GM21786 (cell line): ENCODE data around the gene SAMD8.
"Not testable (repeated sequence)": the region's sequence is repeated elsewhere in the genome, so short reads cannot be mapped to it uniquely, and the experiment has no call there.

Experiments
- ATAC-seq: cut with Tn5 transposase; IDR thresholded peaks from one replicate; pipeline ENCODE4 v1.9.1; 2021; ENCODE audit not compliant: unreplicated experiment

SAMD8 gene

DNA sequence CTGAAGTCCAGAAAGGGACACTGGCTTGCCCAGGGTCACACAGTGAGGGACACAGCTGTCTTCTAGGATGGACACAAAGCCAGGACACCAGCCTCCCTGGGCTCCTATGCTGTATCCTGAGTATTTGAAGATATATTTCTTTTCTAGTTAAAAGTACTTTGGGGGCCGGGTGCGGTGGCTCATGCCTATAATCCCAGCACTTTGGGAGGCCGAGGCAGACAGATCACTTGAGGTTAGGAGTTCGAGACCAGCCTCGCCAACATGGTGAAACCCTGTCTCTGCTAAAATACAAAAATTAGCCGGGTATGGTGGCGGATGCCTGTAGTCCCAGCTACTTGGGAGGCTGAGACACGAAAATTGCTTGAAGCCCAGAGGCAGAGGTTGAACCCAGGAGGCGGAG, 4.6 kb upstream of the SAMD8 start:
- not testable (repeated sequence) for ATAC-seq

DNA sequence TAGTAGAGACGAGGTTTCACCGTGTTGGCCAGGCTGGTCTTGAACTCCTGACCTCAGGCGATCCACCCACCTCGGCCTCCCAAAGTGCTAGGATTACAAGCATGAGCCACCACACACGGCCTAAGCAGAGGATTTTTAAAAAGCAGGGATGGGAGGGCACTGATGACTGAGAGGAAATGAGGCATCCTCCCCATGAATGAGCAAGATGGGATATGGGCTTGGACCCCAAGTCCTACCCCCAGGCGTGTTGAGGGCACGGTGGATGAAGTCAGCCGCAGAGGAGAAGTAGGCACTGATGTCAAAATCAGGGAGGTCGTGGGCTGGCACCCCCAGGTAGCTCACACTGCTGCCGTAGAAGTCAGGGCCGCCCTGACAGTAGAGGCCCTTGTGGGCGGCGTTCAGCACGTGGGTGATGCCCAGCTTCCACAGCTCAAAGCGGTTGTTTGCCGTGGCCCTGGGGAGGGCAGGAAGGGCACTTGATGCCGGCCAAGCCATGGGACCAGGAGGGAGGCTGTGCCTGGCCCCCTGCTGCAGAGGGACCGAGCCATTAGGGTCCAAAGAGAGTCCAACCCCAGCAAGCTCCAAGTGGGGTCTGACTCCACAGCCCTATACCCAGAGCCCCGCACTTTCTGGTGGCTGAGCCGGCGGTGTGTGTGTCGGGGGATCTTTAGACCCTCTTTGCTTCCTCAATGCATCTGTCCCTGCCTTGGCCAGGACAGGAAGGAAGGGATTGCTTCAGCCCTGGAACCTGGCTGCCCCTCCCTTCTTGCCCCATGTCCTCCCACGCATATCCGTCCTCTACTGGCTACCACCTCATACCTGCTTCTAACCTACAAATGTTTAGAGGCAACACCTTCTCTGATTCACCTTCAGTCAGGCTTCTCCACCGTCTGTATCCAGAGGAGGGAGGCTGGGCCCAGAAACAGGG, 3.4 kb upstream of the SAMD8 start:
- no peak for ATAC-seq

DNA sequence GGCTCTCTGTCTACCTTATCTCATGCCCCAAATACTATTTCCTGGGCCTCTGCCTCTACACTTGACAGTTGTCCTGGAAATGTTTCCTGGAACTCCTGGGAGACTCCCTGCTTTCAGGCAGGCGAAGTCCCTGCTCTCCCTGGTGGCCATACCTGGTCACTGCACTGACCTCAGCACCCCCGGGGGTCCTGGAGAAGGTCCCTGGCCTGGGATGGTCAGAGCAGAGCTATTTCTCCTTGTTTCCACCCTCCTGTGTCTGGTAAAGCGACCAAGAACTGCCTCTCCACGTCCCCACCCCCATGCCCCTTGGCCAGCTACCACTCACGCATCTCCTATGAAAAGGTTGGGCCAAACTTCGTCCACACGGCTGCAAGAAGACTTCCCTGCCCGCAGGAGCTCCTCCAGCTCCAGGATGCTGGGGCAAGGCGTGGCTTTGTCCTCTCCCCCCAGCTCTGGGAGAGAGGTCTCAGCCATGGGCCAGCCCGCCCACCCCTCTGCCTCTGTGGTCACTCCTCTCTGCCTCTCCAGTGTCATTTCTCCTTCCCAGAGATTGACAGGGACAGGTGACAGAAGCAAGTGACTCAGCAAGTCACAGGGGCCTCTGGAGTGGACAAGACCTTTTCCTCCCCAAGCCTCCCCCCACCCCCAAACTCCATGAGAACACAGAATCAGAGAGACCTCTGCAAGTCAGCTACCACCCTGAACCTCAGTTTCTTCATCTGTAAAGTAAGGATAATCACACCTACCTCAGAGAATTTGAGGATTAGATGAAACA, 2.6 kb upstream of the SAMD8 start:
- ATAC-seq, result no peak

DNA sequence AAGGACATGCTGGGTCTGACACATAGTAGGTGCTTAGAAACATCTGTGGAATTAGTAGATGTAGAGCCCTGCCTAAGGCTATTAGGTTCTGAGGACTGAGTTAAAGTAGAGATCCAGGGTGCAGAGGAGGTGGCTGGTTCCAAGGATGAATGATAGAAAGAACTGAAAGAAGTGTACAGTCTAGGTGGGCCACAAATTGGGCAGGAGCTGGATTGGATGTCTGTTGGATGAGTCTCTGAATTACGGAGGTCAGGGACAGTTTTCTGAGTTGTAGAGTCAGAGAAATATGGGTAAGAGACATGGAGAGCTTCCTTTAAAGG, 2.0 kb upstream of the SAMD8 start:
- ATAC-seq, result no peak

DNA sequence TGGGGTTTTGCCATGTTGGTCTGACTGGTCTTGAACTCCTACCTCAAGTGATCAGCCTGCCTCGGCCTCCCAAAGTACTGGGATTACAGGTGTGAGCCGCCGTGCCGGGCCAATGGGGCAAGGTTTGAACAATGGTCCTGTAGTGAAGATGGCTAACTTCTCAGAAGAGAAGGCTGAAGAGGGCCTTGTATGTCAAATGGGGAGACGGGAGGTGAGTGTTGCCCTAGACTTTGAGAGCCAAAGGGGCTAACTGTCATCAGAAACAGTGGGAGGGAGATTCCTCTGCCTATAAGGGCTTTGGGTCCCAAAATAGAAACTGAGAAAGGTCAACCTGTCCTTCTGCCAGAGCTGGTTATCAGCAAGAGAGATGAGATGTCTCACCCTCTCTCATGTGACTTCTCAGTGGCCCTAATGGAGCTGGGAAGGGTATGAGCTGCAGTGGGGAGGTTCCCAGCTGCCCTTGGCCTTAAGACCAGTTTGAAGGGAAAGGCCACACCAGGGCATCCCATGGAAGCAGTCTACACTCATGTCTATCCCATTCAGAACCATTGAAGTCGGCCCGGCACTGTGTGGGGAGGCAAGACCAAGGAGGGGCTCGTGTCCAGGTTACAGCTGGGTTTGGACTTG, 1.3 kb upstream of the SAMD8 start:
- no peak for ATAC-seq

DNA sequence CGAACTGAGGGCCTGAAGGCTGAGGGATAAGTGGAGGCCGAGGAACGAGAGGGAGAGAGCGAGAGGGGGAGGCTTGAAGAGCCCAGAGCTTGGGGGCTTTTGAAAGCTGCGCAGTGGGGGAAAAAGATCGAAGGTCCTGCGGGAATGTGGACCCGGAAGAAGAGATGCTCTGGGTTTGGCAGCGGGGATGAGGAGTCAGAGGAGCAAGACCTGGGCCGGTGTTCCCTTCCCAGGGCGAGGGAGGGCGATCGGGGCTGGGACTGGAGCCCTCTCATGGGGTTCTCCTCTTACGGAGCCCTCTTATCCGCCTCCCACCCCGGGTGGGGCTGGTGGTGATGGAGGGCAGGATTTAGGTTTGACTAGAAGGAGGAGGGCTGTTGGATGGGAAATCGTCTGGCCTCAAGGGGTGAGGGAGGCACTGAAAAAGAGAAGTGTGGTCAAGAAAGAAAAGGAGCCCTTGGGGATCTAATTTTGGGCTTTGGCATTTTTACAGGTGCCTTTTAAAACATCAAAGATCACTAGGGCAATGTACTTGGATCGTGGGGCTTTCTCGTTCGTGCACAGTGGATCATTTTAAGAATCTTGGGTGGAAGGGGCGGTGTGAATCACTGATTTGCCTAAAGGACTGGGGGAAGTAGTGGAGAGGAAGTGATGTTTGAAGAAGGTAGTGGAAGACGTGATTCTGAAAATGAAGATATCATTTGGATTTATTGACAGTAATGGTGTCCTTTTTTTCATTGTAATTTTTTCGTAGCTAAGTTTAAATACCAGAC, 637 bp downstream of the SAMD8 start:
- ATAC-seq, result peak; percentile 23

DNA sequence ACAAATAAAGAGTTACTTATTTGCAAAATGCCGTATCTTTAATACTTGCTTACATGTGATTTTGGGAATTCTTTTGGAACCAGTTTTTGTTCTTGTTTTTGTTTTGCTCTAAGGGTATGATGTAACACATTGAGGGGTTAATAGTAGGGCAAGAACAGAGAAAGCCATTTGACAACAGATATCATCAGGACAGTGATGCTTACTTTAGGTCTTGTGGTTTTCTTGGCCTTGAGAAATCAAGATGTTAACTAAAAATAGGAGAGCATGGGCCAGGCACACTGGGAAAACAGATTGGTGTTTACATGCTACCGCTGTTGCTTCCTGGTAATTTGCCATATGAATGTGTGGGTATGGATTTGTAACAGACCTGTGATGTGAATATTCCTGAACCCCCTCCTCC, 3.7 kb downstream of the SAMD8 start:
- no peak for ATAC-seq

DNA sequence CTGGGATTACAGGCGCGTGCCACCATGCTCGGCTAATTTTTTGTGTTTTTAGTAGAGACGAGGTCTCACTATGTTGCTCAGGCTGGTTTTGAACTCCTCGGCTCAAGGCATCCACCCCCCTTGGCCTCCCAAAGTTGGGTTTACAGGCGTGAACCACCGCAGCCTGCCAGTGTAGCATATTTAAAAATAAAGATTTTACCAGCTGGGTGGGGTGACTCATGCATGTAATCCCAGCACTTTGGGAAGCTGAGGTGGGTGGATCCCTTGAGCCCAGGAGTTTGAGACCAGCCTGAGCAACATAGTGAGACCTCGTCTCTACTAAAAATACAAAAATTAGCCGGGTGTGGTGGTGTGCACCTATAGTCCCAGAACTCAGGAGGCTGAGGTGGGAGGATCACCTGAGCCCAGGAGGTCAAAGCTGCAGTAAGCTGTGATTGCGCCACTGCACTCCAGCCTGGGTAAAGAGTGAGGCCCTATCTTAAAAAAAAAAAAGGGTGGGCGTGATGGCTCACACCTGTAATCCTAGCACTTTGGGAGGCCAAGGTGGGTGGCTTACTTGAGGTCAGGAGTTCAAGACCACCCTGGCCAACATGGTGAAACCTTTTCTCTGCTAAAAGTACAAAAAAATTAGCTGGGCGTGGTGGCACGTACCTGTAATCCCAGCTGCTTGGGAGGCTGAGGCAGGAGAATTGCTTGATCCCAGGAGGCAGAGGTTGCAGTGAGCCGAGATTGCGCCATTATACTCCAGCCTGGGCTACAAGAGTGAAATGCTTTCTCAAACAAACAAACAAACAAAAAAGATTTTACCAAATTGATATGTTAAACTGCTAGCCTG, 5.7 kb downstream of the SAMD8 start:
- not testable (repeated sequence) for ATAC-seq

DNA sequence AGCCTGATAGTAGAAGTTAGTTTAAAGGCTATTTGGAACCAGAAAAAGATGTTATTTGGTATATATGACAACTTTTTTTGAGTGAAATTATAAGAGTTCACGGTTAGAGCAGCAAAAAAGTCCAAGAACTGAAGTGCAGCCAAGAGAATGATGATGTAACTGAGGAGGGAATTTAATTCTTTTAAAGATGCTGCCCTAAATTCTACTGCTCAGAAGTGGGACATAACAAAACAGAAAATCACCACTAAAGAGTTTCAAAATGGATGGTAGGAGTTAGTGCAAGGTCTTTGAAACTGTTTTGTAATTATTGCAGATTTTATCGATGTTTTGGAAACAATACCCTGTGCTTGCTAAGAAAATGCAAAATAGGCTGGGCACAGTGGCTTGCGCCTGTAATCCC, 6.5 kb downstream of the SAMD8 start:
- no peak for ATAC-seq

DNA sequence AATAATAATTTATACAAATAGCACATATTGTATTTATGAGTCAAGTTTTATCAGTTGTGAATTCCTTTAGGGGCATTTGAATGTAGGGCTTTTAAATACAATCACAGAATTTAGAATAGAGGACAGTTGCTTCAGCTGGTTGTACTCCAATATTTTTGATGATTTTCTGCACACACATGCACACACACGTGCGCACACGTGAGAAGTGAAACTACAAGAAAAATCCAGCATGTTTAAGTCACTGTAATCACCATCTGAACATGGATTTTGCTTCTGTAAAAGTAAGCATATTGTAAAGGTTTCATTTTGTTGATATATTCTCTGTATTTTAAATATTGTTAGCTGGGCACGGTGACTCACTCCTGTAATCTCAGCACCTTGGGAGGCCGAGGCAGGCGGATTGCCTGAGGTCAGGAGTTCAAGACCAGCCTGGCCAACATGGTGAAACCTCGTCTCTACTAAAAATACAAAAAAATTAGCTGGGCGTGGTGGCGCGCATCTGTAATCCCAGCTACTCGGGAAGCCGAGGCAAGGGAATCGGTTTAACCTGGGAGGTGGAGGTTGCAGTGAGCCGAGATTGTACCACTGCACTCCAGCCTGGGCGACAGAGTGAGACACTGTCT, 8.1 kb downstream of the SAMD8 start:
- ATAC-seq, result not testable (repeated sequence)

DNA sequence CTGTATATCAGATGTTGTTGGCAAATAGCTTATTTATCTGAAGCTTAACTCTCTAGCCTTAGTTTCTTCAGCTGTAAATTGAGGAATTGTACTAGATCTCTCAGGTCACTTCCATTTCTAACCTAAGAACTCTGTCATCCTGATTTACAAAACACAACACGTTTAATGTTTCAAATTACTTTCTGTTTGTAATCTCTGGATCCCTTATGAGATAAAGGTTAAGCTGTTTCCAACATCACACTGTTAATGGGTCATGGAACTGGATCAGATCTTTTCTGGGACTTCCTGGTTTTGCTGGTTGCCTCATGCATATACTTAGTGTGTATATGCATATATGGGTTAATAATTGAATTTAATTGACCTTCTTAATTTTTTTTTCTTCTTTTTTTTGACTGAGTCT, 9.9 kb downstream of the SAMD8 start:
- ATAC-seq, result no peak

DNA sequence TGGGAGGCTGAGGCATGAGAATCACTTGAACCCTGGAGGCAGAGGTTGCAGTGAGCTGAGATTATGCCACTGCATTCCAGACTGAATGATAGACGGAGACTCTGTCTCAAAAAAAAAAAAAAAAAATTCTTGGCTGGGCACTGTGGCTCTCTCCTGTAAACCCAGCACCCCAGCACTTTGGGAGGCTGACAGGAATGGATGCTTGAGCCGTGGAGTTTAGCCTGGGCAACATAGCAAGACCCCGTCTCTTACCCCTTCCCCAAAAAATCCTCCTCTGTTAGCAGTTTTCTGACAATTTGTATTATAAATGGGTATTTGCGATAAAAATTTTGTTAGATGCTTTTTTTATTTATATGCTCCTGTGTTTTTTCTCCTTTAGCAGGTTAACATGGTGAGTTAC, 11.0 kb downstream of the SAMD8 start:
- no peak for ATAC-seq

DNA sequence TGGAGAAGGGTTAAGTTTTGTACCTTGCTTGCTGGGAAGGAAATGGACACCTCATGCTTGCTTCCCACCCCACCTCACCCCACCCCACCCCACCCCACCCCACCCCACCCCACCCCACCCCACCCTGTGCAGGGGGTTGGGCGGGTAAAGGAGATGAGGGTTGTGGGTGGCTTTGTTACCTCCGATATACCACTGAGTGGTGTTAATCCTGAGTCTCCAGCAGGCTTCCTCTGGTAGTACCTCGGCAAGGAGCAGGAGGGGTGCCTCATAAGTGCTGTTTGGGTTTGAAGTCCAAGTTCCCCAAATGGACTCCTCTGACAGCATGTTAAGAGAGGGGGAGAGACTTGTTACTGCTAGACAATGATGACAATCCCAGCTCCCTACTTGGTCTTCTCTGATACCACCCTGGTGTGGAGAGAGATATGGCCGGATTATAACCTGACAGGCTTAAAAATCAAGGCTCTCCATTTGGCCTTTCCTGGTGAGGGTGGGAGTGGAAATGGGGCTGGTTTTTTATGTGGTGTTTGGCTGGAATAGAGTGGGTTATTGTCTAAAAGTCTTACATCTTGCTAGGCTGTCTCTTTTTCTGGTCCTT, 11.7 kb downstream of the SAMD8 start:
- ATAC-seq, result no peak

DNA sequence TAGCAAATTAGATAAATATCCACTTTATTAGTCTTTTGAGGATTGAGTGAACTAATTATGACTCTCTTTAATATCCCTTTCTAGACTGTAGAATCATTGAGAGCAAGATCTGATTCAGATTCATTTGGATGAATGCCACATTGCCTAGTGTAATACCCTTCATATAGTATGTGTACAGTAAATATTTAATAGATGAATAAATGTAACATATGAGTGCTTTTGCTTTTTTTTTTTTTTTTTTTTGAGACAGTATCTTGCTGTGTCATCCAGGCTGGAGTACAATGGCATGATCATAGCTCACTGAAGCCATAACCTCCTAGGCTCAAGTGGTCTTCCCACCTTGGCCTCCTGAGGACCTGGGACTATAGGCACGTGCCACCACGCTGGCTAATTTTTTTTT, 14.8 kb downstream of the SAMD8 start:
- no peak for ATAC-seq

DNA sequence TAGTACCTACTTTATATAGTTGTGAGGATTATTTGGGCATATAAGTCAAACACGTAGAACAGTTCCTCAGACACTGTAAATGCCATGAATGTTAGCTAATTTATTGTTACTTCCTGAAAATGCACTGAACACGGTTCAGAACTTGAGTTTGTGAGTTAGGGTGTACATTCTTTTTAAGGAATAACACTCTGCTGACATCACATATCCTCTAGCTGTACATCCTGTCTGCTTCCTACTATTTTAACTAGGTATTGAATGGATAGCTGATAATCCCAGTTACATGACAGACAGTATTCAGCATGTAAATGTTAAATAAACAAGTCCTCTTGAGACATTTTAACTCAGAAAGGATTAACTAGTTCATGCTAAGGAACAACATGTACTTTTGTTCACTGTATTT, 16.0 kb downstream of the SAMD8 start:
- ATAC-seq, result no peak

DNA sequence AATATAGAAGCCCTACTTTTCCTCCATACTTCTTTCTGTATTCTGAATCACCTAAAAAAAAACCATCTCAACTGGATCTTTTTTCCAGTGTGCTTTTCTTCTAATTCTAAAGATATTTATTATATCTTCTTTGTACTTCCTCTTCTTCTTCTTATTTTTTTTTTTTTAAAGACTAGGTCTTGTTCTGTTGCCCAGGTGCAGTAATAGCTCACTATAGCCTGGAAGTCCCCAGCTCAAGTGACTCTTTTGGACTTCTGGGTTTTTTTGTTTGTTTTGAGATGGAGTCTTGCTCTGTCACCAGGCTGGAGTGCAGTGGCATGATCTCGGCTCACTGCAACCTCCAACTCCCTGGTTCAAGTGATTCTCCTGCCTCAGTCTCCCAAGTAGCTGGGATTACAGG, 17.5 kb downstream of the SAMD8 start:
- ATAC-seq, result not testable (repeated sequence)

DNA sequence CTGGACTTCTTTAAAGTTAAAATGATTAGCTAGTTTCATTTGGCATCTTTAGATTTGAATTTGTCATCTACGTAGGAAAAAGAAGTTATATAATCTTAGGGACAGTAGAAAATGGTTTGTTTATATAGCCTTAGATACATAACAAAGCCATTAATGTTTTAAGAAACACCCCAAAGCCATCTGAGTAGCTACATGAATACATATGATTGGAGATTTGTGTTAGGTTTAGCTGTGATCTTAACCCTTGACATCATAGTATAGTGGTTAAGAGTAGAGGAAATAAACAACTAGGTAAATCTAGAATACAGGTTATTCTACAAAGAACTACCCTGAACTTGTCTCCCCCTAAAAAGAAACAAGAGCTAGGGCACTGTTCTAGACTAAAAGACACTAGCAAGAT, 18.1 kb downstream of the SAMD8 start:
- no peak for ATAC-seq

DNA sequence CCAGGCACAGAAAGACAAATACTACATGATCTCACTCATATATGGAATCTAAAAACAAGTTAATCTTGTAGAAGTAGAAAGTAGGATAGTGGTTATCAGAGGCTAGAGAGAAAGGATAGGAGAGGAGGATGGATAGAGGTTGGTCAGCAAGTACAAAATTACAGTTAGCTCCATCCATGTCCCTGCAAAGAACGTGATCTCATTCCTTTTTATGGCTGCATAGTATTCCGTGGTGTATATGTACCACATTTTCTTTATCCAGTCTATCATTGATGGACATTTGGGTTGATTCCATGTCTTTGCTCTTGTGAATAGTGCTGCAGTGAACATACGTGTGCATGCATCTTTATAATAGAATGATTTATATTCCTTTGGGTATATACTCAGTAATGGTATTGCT, 22.2 kb downstream of the SAMD8 start:
- not testable (repeated sequence) for ATAC-seq

DNA sequence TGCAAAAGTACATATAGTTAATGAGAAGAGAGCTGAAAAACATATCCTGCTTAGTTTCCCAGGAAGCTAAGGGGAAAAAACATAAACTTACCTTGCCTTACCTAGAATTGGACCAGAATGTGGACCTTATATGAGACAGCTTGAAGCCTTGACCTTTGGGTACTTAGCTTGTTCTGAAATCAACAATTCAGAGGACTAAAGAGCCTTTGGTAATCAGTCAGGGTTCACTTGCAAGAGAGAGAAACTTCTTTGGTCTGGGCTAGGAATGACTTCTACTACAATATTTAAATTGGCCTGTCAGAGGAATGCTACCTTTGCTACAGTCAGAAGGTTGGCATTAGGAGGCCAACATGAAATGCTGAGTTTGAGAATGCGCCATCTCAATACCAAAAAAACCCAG, 24.9 kb downstream of the SAMD8 start:
- ATAC-seq, result no peak
